OCI-LY3 (cell line): Measurements from ENCODE around the gene CLDN4.

Source experiments
- H2AFZ ChIP-seq: fragments of 200-600, 300-600 bp; shearing (Covaris generic); 2 replicates; pipeline ENCODE4 v1.6.0; 2014; ENCODE audit warnings: antibody characterized with exemption, low read depth, low read length
- H3K27ac ChIP-seq: fragments of 200-600, 300-600 bp; sonication (generic); 2 replicates; pipeline ENCODE4 v1.5.1; 2014; ENCODE audit warnings: mild to moderate bottlenecking, low read length, moderate library complexity, mixed read lengths
- H3K27me3 ChIP-seq: fragments of 200-600, 300-600 bp; sonication (generic); 2 replicates; pipeline ENCODE4 v1.6.1; 2014; ENCODE audit warnings: low read depth, low read length, mixed read lengths
- H3K36me3 ChIP-seq: fragments of 200-600, 300-600 bp; sonication (generic); replicated peaks from 2 replicates; pipeline ENCODE3; 2014; ENCODE audit warnings: low read depth, low read length, mixed read lengths
- H3K4me1 ChIP-seq: fragments of 300-600, 200-600 bp; sonication (generic); 2 replicates; pipeline ENCODE4 v1.6.1; 2014; ENCODE audit warnings: low read length, mixed read lengths
- H3K4me2 ChIP-seq: fragments of 200-600, 300-600 bp; sonication (generic); 2 replicates; pipeline ENCODE4 v1.6.1; 2014; ENCODE audit warnings: low read length, mixed read lengths
- H3K4me3 ChIP-seq: fragments of 300-600, 200-600 bp; sonication (generic); 2 replicates; pipeline ENCODE4 v1.5.1; 2014; ENCODE audit warnings: antibody characterized with exemption, mild to moderate bottlenecking, low read length, moderate library complexity
- H3K79me2 ChIP-seq: fragments of 300-600, 200-600 bp; shearing (Covaris generic); 2 replicates; pipeline ENCODE4 v1.6.1; 2014; ENCODE audit warnings: mild to moderate bottlenecking, low read length, mixed read lengths
- H3K9ac ChIP-seq: fragments of 300-600, 200-600 bp; shearing (Covaris generic); 2 replicates; pipeline ENCODE4 v1.6.0; 2014; ENCODE audit warnings: mild to moderate bottlenecking, low read length, moderate library complexity
- H3K9me3 ChIP-seq: fragments of 200-600, 300-600 bp; shearing (Covaris generic); 2 replicates; pipeline ENCODE4 v1.6.1; 2014; ENCODE audit warnings: low read length, mixed read lengths; ENCODE audit not compliant: insufficient read depth
- H4K20me1 ChIP-seq: fragments of 200-600, 300-600 bp; sonication (generic); 2 replicates; pipeline ENCODE4 v1.6.1; 2016; ENCODE audit warnings: low read length, mixed read lengths; ENCODE audit not compliant: insufficient read depth
- EZH2phosphoT487 ChIP-seq: fragments of 200-600 bp; shearing (Covaris generic); IDR thresholded peaks from 2 replicates; pipeline ENCODE4 v1.6.1; 2018; ENCODE audit warnings: antibody characterized with exemption, mixed run types, low read depth
- TF ChIP-seq, protein P1 (sequence below): fragments of 200-600, 300-600 bp; sonication (generic); IDR thresholded peaks from 2 replicates; pipeline ENCODE4 v1.5.1; 2014; ENCODE audit warnings: antibody characterized with exemption, low read length, low read depth

The CLDN4 gene

GRCh38 chr7:73880755-73881328, 50.0 kb downstream of the CLDN4 start:
- H3K27ac ChIP-seq: no peak overlapping the region
- no peaks in the 10 kb centered on the region for H3K79me2 ChIP-seq
- no peak for TF ChIP-seq EZH2phosphoT487
- TF ChIP-seq, protein P1, sequence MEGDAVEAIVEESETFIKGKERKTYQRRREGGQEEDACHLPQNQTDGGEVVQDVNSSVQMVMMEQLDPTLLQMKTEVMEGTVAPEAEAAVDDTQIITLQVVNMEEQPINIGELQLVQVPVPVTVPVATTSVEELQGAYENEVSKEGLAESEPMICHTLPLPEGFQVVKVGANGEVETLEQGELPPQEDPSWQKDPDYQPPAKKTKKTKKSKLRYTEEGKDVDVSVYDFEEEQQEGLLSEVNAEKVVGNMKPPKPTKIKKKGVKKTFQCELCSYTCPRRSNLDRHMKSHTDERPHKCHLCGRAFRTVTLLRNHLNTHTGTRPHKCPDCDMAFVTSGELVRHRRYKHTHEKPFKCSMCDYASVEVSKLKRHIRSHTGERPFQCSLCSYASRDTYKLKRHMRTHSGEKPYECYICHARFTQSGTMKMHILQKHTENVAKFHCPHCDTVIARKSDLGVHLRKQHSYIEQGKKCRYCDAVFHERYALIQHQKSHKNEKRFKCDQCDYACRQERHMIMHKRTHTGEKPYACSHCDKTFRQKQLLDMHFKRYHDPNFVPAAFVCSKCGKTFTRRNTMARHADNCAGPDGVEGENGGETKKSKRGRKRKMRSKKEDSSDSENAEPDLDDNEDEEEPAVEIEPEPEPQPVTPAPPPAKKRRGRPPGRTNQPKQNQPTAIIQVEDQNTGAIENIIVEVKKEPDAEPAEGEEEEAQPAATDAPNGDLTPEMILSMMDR: no peak
- peaks cover 15% of the 10 kb centered on the region for H3K27me3 ChIP-seq
- no peaks in the 10 kb centered on the region for H4K20me1 ChIP-seq
- H3K4me2 ChIP-seq: no peak overlapping the region
- H3K4me1 ChIP-seq: no peaks in the 10 kb centered on the region
- H3K36me3 ChIP-seq: no peaks in the 10 kb centered on the region
- H3K9me3 ChIP-seq: no peaks in the 10 kb centered on the region
- no peak overlapping the region for H2AFZ ChIP-seq
- H3K4me3 ChIP-seq: no peak overlapping the region
- H3K9ac ChIP-seq: no peak overlapping the region

GRCh38 chr7:73881352-73882046, 50.7 kb downstream of the CLDN4 start:
- Histone ChIP-seq H3K9ac (no peak overlapping the region), H2AFZ (no peak overlapping the region), H3K79me2 (no peaks in the 10 kb centered on the region), H3K9me3 (no peaks in the 10 kb centered on the region), H3K4me2 (no peak overlapping the region), H3K36me3 (no peaks in the 10 kb centered on the region), H3K4me3 (no peak overlapping the region), H4K20me1 (no peaks in the 10 kb centered on the region), H3K4me1 (no peaks in the 10 kb centered on the region), H3K27ac (no peak overlapping the region), H3K27me3 (peaks cover 15% of the 10 kb centered on the region)
- no peak for TF ChIP-seq EZH2phosphoT487
- TF ChIP-seq, protein P1: no peak

DNA sequence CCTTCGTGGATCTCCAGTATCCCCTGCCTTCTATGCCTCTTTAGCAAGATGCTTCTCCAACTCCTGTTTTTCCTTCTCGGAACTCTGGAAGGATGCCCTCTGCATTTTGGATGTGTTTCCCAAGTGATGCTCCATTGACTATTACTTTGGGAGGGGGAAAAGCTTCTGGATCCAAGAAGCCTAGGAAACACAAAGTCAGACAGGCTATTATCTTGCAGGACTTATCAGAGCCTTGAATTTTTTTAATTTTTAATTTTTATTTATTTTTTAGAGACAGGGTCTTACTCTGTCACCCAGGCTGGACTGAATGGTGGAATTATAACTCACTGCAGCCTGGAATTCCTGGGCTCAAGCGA, 51.2 kb downstream of the CLDN4 start:
- Histone ChIP-seq H3K4me3 (no peak overlapping the region), H3K9ac (no peak overlapping the region), H3K27me3 (peaks cover 15% of the 10 kb centered on the region), H3K79me2 (no peaks in the 10 kb centered on the region), H4K20me1 (no peaks in the 10 kb centered on the region), H3K4me2 (no peak overlapping the region), H2AFZ (no peak overlapping the region), H3K36me3 (no peaks in the 10 kb centered on the region), H3K27ac (no peak overlapping the region), H3K9me3 (no peaks in the 10 kb centered on the region), H3K4me1 (no peaks in the 10 kb centered on the region)
- no peak for TF ChIP-seq EZH2phosphoT487
- TF ChIP-seq, protein P1: no peak
